KBM-7 (cell line): ENCODE data around the gene DAP3.
"Not testable (repeated sequence)": the region's sequence is repeated elsewhere in the genome, so short reads cannot be mapped to it uniquely, and the experiment has no call there.

ENCODE experiments used
- DNase-seq: peaks from one replicate; pipeline ENCODE4 v3.0.0-alpha.2; 2015
- in situ Hi-C: fragments of 300-500 bp; cut with MboI; formaldehyde crosslinking; loops from 2 replicates; pipeline ENCODE4 v1.14.3; 2020; ENCODE audit warnings: low sequenced_read_pairs, low pct_unique_long_range_greater_than_20kb, mixed read lengths

DAP3 gene

DNA sequence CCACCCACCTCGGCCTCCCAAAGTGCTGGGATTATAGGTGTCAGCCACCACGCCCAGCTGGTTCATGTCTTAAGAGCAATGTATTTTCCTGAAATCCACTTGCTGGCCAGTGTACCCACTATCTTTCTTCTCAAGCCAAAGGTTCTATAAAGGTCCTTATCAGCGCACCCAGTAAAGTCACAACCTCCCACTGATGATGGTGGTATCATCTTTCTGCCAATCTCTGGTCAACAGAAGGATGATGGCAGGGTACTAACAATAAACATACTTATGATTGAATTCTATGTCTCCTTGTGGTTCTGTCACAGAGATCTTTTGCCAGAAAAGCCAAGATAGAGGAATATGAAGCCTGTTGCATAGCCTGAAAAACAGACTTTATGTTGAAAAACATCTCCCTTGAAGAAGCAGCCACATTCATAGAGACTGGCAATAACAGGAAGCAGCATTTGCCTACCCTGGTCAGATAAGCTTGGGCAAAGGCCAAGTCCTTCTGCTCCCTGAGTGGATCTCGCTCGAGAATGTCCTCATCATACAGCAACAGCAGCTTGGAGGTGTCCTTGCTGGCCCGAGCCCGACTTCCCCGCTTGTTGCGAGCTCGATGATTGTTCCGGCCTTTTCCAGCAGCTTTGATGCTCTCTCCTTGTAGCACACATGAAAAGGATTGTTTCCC, 73.0 kb downstream of the DAP3 start:
- in situ Hi-C loops: no loop called here
- DNase-seq: no peak

- DNase-seq: peak; percentile 16
These were observed 74.4 kb downstream of the DAP3 start for GRCh38 chr1:155763090-155763815.

GRCh38 chr1:155763989-155764388, 75.1 kb downstream of the DAP3 start:
- in situ Hi-C loops: not testable (repeated sequence)
- peak; percentile 92 for DNase-seq

More at GRCh38 chr1:155763090-155763815, 74.4 kb downstream of the DAP3 start:
- in situ Hi-C loops: not testable (repeated sequence)

DNA sequence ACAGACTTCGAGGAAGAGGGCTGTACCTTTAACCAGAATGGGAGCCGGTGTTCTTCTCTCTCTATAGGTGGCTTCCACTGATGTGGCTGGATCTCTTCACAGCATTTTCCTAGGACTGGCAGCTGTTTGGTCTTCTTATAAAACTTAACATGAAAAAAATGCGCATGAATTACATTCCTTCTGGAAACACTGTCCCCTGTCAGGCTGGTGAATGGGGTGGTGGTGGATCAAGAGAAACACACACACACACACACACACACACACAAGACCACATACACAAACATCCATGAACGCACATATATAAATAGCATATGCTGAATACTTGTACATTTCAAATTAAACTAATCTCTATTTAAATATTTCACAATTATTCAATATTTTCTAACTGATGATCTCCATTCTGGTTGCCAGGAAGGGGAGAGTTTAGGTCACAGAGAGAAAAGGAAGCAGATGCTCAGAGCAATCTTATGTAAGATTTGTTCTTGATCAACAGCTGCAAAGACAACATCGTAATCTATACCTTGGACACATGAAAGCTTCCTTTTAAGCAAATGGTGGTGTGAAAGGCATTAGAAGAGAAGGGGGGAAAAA, 78.6 kb downstream of the DAP3 start:
- DNase-seq, in situ Hi-C loops: not testable (repeated sequence)

DNA sequence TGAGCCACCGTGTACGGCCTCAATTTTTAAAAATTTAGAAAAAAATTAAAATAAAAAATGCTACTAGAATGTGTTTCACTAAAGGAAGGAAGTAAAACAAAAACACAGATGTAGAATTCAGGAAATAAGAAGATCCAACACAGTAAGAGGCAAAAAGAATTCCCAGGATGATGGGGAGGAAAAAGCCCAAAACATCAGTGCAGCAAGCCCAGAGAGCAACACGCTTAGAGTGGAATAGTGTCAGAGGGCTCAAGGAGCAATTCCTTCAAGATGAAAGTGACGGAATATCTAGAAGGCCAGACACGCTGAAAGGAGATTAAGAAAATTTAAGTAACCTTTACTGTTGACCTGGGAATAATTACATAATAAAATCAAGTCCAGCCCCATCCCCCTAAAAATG, 80.4 kb downstream of the DAP3 start:
- in situ Hi-C loops: no loop called here
- no peak for DNase-seq

- no peak for DNase-seq
- in situ Hi-C loops: no loop called here
These were observed 84.3 kb downstream of the DAP3 start for GRCh38 chr1:155773221-155773620.

DNA sequence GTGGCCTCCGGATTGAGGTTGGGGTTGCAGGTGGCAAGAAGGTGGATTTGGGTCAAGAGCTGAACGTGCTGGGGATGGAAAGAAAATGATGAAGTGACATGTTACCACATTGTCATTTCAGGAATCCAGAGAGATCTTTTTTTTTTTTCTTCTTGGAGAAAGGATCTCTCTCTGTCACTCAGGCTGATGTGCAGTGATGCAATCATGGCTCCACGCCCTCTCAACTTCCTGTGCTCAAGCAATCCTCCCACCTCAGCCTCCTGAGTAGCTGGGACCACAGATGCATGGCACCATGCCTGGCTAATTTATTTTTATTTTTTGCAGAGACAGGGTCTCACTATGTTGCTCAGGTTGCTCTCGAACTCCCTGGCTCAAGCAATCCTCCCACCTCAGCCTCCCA, 87.5 kb downstream of the DAP3 start:
- peak; percentile 40 for DNase-seq
- in situ Hi-C loops: no loop called here

DNA sequence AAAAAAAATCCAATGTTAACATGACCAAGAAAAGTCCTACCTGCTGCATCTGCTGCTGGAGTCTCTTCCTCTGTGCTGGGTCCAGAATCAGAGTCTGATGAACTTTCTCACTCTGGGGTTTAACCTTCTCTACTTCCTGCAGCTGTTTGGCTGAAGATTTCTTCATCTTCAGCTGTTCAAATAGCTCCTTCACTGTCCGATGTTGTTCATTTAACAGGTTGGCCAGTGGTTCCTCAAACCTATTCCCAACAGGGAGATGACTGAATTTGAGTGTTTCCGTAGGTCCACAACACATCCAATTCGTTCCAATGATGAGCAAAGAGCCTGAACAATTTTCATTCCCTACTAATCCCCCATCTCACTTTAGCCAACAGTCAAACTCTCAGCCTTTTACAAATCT, 88.7 kb downstream of the DAP3 start:
- in situ Hi-C loops: no loop called here
- no peak for DNase-seq
